Nucleus accumbens (tissue), 56 donors: ENCODE results near the gene NRF1.
A peak's percentile ranks its signal among the peaks of the same experiment; 100 is the strongest.
"Not testable (repeated sequence)": the region's sequence is repeated elsewhere in the genome, so short reads cannot be mapped to it uniquely, and the experiment has no call there.

Experiments
- DNase-seq, 56 donors: peaks; one replicate each; lab custom pipeline; 2025; lab: John Stamatoyannopoulos, UW

The NRF1 gene

DNA sequence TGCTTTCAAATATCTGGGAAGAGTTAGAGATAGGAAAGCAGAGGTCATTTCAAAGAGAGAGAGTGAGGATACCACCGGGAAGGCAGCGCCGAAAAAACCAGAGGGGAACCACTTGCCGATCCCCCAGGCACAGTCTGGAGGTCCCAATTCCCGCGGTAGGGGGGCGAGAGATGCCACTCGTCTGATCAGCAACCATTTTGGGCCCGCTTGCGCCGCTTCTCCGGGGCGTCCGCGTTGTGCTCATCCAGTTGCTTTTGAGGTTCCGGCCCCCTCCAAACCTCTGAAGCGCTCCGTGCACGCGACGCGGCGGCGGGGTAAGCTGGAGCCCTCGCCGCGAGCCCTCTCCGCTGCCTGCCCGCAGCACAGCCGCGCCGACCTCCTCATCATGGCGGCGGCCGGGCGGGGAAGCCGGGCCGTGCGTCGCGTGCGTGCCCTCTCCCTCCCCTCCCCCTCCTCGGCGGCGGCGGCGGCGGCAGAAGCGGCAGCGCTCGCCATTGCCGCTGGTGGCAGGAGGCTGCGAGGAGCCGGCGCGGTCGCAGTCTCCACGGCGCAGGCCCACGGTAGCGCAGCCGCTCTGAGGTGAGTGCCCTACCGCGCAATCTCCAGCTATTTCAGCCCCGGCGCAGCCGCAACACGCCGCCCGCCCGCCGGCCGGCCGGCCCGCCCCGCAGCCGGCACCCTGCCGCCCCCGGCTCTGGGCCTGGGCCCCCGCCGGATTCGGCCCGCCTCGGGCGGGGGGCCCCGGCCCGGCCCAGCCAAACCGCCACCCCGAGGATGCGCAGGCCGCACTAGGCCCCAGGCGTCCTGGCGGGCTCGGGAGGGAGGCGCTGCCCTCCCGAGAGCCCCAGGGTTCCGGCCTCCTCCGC is at the start of gene NRF1:
TSS of gene NRF1 (plus strand) at position 475 of the 866 bp plus-strand sequence. CDS start 45,632 bp downstream, outside the sequence.
- DNase-seq = peak; percentile 4 to 91 (median 80)

DNA sequence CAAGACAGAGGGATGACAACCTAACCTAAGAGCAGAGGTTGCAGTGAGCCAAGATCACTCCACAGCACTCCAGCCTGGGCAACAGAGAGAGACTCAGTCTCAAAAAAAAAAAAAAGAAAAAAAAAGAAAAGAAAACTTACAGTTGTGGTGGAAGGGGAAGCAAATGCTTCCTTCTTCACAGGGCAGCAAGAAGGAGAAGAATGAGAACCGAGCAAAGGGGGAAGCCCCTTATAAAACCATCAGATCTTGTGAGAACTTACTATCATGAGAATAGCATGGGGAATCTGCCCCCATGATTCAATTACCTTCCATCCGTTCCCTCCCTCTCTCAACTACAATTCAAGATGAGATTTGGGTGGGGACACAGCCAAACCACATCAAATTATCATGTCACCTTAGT is 45.2 kb upstream of the NRF1 start:
- not testable (repeated sequence) for DNase-seq

DNA sequence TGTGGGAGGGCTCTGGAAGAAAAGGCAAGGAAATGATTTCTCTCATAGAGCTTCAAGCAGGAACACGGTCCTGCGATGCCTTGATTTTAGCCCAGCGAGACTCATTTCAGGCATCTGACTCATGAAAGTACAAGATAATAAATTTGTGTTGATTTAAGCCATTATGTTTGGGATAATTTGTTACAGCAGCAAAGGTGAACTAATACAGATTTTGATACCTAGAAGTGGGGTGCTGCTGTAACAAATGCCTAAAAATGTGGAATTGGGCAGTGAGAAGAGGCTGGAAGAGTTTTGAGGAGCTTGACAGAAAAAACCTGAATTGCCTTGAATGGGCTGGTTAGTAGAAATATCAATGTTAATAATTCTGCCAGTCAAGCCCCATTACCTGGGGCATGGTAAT is 44.1 kb upstream of the NRF1 start:
- no peak for DNase-seq

DNA sequence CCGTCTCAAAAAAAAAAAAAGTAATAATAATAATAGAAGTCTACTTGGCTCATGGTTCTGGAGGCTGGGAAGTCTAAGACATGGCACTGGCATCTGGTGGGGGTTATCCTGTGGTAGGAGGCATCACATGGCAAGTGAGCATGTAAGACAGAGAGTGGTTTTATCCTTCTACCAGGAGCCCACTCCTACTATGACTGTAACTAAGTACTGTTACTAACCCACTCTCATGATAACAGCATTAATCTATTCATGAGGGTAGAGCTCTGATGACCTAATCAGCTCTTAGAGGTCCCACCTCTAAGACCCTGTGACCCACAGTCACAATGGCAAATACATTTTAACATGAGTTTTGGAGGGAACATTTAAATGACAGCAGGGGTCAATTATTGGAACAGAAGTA is 43.3 kb upstream of the NRF1 start:
- DNase-seq = no peak

DNA sequence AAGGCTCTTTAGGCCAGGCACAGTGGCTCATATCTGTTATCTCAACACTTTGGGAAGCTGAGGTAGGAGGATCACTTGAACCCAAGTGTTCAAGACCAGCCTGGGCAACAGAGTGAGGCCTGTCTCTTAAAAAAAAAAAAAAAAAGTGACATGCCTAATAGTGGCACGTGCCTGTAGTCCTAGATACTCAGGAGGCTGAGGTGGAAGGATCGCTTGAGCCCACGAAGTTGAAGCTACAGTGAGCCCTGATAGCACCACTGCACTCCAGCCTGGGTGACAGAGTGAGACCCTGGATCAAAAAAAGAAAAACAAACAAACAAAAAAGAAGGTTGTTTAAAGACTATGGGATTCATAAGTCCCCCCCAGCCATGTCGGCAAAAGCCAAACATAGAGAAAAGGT is 42.2 kb upstream of the NRF1 start:
- DNase-seq = no peak

DNA sequence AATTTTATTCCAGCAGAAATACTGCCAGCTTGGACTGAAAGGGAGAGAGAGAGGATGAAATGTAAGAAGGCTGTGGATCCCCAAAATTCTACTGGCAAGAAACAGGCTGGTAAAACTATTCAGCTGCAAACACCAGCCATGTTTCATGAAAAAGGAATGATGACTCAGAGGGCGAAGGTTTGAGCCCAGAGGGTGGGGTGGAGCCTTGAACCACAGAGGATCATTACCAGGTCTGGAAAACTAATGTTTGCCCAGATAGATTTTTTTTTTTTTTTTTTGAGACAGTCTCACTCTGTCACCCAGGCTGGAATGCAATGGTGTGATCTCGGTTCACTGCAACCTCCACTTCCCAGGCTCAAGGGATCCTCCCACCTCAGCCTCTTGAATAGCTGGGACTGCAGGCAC is 41.7 kb upstream of the NRF1 start:
- DNase-seq = no peak

DNA sequence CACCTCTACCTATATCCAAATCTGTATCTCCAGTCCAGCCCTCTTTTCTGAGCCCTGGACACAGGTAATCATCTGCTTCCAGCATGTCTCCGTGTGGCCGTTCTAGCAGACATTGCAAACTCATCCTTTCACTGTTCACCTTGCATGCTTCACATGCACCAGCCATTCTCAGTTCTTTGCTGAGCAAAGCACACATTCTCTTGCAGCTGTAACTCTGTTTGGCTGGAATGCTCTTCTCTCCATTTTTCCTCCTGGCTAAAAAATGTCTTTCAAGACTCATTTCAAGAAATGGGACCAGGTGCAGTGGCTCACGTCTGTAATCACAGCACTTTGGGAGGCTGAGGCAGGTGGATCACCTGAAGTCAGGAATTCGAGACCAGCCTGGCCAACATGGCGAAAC is 40.3 kb upstream of the NRF1 start:
- no peak for DNase-seq

DNA sequence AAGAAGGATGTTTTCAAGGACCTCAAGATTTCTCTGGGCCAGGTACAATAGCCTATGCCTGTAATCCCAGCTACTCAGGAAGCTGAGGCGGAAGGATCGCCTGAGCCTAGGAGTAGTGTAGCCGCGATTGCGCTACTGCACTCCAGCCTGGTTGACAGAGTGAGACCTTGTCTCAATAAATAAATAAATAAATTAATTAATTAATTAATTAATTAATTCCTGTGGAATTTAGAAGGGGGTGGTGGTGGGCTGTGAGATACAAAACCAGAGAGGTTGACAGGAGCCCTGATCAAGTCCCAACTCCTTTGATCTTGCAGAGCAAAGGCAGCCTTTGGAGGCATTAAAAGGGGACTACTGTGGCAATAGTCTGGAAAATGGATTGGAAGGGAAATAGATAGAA is 39.3 kb upstream of the NRF1 start:
- DNase-seq = no peak

DNA sequence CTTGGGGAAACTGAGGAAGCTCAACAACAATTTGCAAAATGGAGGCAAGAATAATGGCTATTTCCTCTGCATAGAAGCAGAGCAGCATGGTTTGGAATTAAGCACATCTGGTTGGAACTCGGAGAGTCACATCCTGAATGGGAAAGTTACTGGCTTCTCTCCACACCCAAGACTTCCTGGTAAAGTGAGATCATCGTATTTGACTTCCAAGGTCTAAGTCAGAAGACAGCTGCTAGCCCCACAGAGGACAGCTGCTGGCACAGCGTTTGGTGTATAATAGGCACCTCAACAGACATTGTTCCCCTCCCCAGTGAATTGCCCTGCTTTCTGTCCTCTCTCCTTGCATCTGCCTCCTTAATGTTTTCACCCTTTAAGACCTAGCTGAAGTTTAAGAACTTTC is 37.0 kb upstream of the NRF1 start:
- no peak for DNase-seq

DNA sequence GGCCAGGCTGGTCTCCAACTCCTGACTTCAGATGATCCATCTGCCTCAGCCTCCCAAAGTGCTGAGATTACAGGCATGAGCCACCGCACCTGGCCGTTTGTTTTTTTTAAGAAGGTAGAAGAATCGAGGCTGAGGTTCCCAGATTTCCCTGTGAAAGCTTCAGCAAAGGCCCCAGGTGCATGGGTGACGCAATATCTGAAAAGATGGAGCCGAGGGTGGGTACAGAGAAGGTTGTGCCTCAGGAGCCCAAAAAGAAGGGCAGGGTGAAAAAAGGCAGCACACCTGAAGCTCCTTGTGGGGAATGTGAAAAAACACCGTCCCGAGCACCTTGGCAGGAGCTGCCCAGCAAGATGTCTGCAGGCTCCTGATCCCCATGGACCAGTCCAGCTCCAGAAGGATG is 35.8 kb upstream of the NRF1 start:
- no peak for DNase-seq

DNA sequence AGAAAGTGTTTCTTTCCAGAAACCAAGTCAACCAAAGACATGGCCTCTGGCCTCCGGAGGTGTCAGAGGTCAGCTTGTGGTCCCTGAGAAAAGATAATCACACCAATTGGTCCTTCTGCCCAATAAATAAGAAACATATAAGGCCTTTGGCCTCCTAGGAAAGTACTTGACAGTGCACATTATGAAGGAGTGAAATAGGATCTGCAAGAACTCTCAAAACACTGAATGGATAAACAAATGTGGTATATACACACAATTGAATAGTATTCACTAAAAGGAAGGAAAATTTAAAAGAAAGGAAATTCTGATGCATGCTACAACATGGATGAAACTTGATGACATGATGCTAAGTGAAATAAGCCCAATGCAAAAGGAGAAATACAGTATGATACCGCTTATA is 35.4 kb upstream of the NRF1 start:
- DNase-seq = no peak

DNA sequence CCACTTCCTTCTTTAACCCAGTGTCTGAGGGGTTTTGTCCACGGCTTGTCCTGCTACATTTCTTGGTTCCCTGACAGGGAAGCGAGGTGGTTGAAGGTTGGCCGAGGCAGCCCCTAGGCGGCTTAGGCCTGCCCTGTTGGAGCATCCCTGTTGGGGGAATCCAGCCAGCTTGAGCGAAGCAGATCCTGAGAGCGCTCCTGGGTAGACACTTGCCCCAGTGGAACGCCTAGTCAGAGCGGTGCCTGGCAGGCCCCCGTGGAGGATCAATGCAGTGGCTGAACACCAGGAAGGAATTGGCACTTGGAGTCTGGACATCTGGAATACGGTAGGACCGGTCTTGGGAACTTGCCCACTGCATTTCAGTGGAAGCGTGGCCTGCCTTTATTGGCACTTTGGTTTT is 32.7 kb upstream of the NRF1 start:
- no peak for DNase-seq

DNA sequence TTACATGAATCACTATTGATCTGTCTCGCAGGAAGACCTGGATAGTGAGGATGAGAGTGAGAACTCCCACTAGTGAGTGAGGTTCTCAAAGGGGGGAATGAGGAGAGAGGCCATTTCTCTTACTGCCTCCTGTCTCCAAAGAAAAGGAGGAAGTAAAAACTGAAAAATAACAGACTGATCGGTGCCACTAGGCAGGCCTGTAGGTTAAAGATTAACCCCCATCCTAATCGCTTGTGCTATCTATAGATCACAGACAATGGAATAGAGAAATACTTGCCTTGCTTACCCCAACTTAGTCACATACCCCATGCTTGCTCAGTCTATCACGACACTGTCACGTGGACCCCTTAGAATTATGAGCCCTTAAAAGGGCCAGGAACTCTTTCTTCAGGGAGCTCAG is 25.3 kb upstream of the NRF1 start:
- not testable (repeated sequence) for DNase-seq

DNA sequence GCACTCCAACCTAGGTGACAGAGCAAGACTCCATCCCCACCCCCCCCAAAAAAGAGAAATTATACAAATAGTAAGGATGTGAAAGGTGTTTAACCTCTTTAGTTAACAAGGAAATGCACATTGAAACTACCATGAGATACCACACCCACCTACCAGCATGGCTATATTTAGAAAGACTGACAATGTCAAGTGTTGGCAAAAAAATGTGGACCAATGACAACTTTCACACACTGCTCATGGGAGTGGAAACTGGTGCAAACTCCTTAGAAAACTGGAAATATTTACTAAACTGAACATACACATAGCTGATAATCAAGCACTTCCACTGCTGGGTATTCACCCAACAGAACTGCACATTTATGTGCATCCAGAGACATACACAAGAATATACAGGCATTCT is 23.3 kb upstream of the NRF1 start:
- no peak for DNase-seq

DNA sequence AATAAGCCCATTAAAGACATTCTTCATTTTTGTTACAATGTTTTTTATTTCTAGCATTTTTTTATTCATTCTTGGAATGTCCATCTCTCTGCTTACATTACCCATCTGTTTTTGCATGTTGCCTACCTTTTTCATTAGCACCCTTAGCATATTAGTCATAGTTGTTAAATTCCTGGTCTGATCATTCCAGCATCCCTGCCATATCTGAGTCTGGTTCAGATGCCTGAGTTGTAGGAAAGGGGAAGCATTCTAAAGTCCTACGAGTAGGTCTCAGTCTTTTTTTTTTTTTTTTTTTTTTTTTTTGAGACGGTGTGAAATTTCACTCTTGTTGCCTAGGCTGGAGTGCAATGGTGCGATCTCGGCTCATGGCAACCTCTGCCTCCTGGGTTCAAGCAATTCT is 19.7 kb upstream of the NRF1 start:
- DNase-seq = no peak

DNA sequence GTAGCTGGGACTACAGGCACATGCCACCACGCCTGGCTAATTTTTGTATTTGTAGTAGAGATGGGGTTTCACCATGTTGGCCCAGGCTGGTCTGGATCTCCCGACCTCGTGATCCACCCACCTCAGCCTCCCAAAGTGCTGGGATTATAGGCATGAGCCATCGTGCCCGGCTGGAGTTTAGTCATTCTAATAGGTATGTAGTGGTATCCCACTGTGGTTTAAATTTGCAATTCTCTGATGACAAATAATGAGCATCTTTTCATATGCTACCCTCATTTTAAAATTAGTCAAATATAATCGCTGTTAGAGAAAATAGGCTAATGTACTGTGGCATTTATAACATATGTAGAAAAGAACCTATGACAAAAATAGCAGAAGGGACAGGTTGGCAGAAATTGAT is 15.1 kb upstream of the NRF1 start:
- DNase-seq = not testable (repeated sequence)

DNA sequence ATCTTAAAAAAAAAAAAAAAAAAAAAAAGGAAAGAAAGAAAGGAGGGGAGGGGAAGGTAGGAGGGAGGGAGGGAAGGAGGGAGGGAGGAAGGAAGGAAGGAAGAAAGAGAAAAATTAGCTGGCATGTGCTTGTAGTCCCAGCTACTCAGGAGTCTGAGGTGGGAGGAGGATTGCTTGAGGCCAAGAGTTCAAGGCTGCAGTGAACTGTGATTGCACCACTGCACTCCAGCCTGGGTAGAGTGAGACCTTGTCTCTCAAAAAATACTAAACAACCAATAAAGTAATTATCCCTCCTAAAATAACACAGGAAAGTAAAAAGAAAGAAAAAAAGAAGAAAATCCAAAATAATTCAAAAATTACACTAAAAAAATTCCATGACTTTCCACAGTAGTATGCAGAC is 13.8 kb upstream of the NRF1 start:
- DNase-seq = no peak

DNA sequence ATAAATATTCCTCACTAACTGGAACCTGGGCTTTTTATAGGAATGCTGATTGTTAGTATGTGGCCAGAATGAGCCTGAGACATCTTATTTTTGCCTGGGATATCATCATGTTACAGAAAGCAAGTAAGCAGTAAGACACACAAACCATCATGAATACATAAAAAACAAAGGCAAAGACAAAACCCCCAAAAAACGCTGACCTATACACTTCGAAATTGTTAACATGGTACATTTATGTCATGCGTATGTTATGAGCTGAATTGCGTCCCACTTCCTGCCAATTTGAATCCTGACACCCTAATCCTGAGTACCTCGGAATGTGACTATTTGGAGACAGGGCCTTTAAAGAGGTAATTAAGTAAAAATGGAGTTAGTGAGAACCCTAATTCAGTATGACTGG is 12.3 kb upstream of the NRF1 start:
- DNase-seq = no peak

DNA sequence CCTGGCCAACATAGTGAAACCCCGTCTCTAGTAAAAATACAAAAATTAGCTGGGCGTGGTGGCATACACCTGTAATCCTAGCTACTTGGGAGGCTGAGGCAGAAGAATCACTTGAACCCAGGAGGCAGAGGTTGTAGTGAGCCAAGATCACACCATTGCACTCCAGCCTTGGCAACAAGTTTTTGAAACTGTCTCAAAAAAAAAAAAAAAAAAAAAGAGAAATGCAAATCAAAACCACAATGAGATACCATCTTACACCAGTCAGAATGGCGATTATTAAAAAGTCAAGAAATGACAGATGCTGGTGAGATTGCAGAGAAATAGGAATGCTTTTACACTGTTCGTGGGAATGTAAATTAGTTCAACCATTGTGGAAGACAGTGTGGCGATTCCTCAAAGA is 7.9 kb upstream of the NRF1 start:
- not testable (repeated sequence) for DNase-seq

DNA sequence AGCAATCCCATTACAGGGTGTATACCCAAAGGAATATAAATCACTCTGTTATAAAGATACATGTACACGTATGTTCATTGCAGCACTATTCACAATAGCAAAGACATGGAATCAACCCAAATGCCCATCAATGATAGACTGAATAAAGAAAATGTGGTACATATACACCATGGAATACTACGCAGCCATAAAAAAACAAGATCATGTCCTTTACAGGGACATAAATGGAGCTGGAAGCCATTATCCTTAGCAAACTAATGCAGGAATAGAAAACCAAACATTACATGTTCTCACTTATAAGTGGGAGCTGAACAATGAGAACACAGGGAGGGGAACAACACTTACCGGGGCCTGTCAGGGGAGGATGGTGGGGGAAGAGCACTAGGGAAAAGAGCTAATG is 7.5 kb upstream of the NRF1 start:
- not testable (repeated sequence) for DNase-seq

DNA sequence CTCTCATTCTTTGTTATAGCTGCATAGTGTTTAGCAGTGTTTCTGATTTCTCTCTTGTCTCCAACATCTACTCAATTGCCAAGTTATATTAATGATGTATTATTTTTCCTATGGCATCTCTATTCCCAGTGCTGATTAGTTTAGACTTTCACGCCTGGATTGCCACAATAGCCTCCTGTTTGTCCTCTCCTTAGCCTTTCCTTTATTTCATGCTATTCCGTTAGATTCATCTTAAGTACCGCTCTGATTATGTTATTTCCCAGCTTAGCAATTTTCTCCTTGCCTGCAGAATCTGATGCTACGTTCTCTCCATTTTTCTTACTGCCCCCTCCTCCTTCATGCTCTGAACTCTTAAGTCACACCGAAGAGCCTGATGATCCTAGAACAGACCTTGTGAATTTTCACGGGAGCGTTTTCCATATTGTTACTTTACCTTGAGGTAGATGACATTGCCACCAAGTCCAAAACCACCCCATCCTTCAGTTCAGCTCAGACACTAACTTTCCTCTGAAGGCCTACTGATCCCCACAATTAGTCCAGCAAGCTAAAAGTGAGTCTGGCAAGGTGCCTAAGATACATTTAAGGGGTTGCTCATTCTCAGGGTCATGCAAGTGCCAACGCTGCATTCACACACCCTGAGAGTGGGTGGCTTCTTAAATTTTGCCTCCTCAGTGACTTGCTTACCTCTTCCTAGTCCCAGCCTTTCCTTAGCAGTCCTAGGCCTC is 6.6 kb upstream of the NRF1 start:
- peak in 1 of 56 donors; percentile 3 for DNase-seq
